ENCODE data around the gene NPAS3. TPM values are rescaled to one million over a fixed set of nuclear protein-coding genes. Genes with fewer than 3 reads are reported as not detected.

The NPAS3 gene
- total and polyA plus RNA-seq, 2 of the 13 experiments (the other 11 are each of a cell fraction or from before 2014, with no cell fraction given) = not detected

DNA sequence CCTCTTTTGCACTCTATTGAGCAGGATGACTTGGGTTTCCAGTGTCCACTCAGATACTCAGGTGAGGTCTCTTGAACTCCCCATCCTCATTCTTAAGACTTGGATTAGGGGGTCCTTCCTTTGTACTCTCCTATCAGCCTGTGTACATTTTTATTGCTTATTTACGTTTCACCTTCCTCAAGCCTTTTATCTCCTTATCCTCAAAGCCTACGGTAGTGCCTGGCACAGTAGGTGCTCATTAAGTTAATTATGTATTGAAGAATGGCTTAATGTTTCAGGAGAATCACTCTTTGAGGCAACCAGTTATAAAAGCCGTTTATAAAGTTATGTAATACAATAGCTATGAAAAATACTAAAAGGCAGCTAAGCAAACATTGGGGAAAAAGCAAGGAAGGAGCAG lies 315.7 kb downstream of the NPAS3 start (continued):
- TF ChIP-seq, protein P1, sequence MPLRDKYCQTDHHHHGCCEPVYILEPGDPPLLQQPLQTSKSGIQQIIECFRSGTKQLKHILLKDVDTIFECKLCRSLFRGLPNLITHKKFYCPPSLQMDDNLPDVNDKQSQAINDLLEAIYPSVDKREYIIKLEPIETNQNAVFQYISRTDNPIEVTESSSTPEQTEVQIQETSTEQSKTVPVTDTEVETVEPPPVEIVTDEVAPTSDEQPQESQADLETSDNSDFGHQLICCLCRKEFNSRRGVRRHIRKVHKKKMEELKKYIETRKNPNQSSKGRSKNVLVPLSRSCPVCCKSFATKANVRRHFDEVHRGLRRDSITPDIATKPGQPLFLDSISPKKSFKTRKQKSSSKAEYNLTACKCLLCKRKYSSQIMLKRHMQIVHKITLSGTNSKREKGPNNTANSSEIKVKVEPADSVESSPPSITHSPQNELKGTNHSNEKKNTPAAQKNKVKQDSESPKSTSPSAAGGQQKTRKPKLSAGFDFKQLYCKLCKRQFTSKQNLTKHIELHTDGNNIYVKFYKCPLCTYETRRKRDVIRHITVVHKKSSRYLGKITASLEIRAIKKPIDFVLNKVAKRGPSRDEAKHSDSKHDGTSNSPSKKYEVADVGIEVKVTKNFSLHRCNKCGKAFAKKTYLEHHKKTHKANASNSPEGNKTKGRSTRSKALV (CRISPR knock-in tag; IDR thresholded peaks at IDR 0.05) = no peak
- TF ChIP-seq GABPB1 (CRISPR knock-in tag; IDR thresholded peaks at IDR 0.05) (no peak), ELF4 (CRISPR knock-in tag; IDR thresholded peaks at IDR 0.05; ENCODE audit: borderline replicate concordance) (no peak), ELF3 (CRISPR knock-in tag; IDR thresholded peaks at IDR 0.05) (no peak), KAT2B (IDR thresholded peaks at IDR 0.05; ENCODE audit: borderline replicate concordance, low read depth, low read length) (no peak), ZNF441 (CRISPR knock-in tag; IDR thresholded peaks at IDR 0.05; ENCODE audit: borderline replicate concordance) (no peak), NONO (IDR thresholded peaks at IDR 0.05) (no peak), NONO (CRISPR knock-in tag; conservative IDR thresholded peaks at IDR 0.05) (no peak)
- TF ChIP-seq, protein P2, sequence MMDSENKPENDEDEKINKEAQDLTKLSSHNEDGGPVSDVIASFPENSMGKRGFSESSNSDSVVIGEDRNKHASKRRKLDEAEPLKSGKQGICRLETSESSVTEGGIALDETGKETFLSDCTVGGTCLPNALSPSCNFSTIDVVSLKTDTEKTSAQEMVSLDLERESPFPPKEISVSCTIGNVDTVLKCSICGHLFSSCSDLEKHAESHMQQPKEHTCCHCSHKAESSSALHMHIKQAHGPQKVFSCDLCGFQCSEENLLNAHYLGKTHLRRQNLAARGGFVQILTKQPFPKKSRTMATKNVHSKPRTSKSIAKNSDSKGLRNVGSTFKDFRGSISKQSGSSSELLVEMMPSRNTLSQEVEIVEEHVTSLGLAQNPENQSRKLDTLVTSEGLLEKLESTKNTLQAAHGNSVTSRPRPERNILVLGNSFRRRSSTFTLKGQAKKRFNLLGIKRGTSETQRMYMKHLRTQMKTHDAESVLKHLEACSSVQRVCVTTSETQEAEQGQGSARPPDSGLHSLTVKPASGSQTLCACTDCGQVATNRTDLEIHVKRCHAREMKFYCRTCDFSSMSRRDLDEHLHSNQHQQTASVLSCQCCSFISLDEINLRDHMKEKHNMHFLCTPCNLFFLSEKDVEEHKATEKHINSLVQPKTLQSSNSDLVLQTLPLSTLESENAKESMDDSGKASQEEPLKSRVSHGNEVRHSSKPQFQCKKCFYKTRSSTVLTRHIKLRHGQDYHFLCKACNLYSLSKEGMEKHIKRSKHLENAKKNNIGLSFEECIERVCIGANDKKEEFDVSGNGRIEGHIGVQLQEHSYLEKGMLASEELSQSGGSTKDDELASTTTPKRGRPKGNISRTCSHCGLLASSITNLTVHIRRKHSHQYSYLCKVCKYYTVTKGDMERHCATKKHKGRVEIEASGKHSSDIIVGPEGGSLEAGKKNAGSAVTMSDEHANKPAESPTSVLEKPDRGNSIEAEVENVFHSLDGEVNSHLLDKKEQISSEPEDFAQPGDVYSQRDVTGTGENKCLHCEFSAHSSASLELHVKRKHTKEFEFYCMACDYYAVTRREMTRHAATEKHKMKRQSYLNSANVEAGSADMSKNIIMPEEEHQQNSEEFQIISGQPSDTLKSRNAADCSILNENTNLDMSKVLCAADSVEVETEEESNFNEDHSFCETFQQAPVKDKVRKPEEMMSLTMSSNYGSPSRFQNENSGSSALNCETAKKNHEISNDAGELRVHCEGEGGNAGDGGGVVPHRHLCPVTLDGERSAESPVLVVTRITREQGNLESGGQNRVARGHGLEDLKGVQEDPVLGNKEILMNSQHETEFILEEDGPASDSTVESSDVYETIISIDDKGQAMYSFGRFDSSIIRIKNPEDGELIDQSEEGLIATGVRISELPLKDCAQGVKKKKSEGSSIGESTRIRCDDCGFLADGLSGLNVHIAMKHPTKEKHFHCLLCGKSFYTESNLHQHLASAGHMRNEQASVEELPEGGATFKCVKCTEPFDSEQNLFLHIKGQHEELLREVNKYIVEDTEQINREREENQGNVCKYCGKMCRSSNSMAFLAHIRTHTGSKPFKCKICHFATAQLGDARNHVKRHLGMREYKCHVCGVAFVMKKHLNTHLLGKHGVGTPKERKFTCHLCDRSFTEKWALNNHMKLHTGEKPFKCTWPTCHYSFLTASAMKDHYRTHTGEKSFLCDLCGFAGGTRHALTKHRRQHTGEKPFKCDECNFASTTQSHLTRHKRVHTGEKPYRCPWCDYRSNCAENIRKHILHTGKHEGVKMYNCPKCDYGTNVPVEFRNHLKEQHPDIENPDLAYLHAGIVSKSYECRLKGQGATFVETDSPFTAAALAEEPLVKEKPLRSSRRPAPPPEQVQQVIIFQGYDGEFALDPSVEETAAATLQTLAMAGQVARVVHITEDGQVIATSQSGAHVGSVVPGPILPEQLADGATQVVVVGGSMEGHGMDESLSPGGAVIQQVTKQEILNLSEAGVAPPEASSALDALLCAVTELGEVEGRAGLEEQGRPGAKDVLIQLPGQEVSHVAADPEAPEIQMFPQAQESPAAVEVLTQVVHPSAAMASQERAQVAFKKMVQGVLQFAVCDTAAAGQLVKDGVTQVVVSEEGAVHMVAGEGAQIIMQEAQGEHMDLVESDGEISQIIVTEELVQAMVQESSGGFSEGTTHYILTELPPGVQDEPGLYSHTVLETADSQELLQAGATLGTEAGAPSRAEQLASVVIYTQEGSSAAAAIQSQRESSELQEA (CRISPR knock-in tag; IDR thresholded peaks at IDR 0.05; ENCODE audit: not compliant biosample characterization) = no peak
- TF ChIP-seq, protein P3, sequence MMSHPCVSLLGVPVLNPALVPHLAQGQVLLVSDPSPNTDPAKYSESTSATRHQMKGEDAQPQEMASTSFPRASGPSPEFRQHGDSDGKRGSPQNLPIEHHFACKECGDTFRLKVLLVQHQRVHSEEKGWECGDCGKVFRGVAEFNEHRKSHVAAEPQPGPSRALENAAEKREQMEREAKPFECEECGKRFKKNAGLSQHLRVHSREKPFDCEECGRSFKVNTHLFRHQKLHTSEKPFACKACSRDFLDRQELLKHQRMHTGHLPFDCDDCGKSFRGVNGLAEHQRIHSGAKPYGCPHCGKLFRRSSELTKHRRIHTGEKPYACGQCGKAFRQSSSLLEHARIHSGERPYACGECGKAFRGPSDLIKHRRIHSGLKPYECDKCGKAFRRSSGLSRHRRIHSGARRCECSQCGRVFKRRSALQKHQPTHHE (CRISPR knock-in tag; IDR thresholded peaks at IDR 0.05; ENCODE audit: borderline replicate concordance) = no peak
- TF ChIP-seq, protein P4, sequence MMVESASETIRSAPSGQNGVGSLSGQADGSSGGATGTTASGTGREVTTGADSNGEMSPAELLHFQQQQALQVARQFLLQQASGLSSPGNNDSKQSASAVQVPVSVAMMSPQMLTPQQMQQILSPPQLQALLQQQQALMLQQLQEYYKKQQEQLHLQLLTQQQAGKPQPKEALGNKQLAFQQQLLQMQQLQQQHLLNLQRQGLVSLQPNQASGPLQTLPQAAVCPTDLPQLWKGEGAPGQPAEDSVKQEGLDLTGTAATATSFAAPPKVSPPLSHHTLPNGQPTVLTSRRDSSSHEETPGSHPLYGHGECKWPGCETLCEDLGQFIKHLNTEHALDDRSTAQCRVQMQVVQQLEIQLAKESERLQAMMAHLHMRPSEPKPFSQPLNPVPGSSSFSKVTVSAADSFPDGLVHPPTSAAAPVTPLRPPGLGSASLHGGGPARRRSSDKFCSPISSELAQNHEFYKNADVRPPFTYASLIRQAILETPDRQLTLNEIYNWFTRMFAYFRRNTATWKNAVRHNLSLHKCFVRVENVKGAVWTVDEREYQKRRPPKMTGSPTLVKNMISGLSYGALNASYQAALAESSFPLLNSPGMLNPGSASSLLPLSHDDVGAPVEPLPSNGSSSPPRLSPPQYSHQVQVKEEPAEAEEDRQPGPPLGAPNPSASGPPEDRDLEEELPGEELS (CRISPR knock-in tag; IDR thresholded peaks at IDR 0.05) = no peak

Measured in HepG2 (cell line).